ENCODE data around the gene BTBD2. TPM values are rescaled to one million over a fixed set of nuclear protein-coding genes. Genes with fewer than 3 reads are reported as not detected.
A peak's percentile ranks its signal among the peaks of the same experiment; 100 is the strongest.
"Not testable (repeated sequence)": the region's sequence is repeated elsewhere in the genome, so short reads cannot be mapped to it uniquely, and the experiment has no call there.

BTBD2 gene
- total RNA-seq, 1 donor from 2014 or later: 118 TPM

- Mint-ChIP-seq H3K9me3 (no peaks in the 10 kb centered on the region), H3K4me3 (no peak overlapping the region), H3K4me1 (peaks cover 10% of the 10 kb centered on the region), H3K27ac (no peak overlapping the region), H3K27me3 (ENCODE audit: low read depth) (no peaks in the 10 kb centered on the region), H3K36me3 (peaks cover 4% of the 10 kb centered on the region)
- TF ChIP-seq CTCF (IDR thresholded peaks at IDR 0.05; ENCODE audit: unreplicated experiment): no peak
- DNase-seq (ENCODE audit: low spot score in 2 of 2, unreplicated experiment in 2 of 2): no peak
Measured at GRCh38 chr19:2038284-2039088, 23.0 kb upstream of the BTBD2 start.

- no peaks in the 10 kb centered on the region for H3K27me3 Mint-ChIP-seq (ENCODE audit: low read depth)
- H3K36me3 Mint-ChIP-seq: peaks cover 4% of the 10 kb centered on the region
- no peak for DNase-seq (ENCODE audit: low spot score in 2 of 2, unreplicated experiment in 2 of 2)
- TF ChIP-seq CTCF (IDR thresholded peaks at IDR 0.05; ENCODE audit: unreplicated experiment): no peak
- H3K27ac Mint-ChIP-seq: peak overlapping the region; percentile 69
- no peaks in the 10 kb centered on the region for H3K9me3 Mint-ChIP-seq
- no peak overlapping the region for H3K4me3 Mint-ChIP-seq
- H3K4me1 Mint-ChIP-seq: peaks cover 9% of the 10 kb centered on the region
Measured at GRCh38 chr19:2037651-2038255, 22.2 kb upstream of the BTBD2 start.

GRCh38 chr19:2036424-2036823 lies 20.9 kb upstream of the BTBD2 start:
- peaks cover 4% of the 10 kb centered on the region for H3K36me3 Mint-ChIP-seq
- no peak overlapping the region for H3K4me3 Mint-ChIP-seq
- no peaks in the 10 kb centered on the region for H3K9me3 Mint-ChIP-seq
- no peak for TF ChIP-seq CTCF (IDR thresholded peaks at IDR 0.05; ENCODE audit: unreplicated experiment)
- no peaks in the 10 kb centered on the region for H3K27me3 Mint-ChIP-seq (ENCODE audit: low read depth)
- no peak overlapping the region for H3K27ac Mint-ChIP-seq
- no peak for DNase-seq (ENCODE audit: low spot score in 2 of 2, unreplicated experiment in 2 of 2)
- peaks cover 15% of the 10 kb centered on the region for H3K4me1 Mint-ChIP-seq

- no peaks in the 10 kb centered on the region for H3K27me3 Mint-ChIP-seq (ENCODE audit: low read depth)
- no peak overlapping the region for H3K27ac Mint-ChIP-seq
- H3K9me3 Mint-ChIP-seq: no peaks in the 10 kb centered on the region
- peaks cover 14% of the 10 kb centered on the region for H3K4me1 Mint-ChIP-seq
- no peak for DNase-seq (ENCODE audit: low spot score in 2 of 2, unreplicated experiment in 2 of 2)
- TF ChIP-seq CTCF (IDR thresholded peaks at IDR 0.05; ENCODE audit: unreplicated experiment): no peak
- H3K4me3 Mint-ChIP-seq: no peak overlapping the region
- peaks cover 4% of the 10 kb centered on the region for H3K36me3 Mint-ChIP-seq
Measured at GRCh38 chr19:2035590-2035991, 20.1 kb upstream of the BTBD2 start.

- Mint-ChIP-seq H3K27me3 (ENCODE audit: low read depth) (no peaks in the 10 kb centered on the region), H3K9me3 (no peaks in the 10 kb centered on the region), H3K4me3 (no peak overlapping the region), H3K4me1 (peaks cover 14% of the 10 kb centered on the region), H3K36me3 (peaks cover 4% of the 10 kb centered on the region), H3K27ac (no peak overlapping the region)
- no peak for TF ChIP-seq CTCF (IDR thresholded peaks at IDR 0.05; ENCODE audit: unreplicated experiment)
- no peak for DNase-seq (ENCODE audit: low spot score in 2 of 2, unreplicated experiment in 2 of 2)
Measured at GRCh38 chr19:2034729-2035589, 19.4 kb upstream of the BTBD2 start.

GRCh38 chr19:2034253-2034652 lies 18.7 kb upstream of the BTBD2 start:
- H3K27ac Mint-ChIP-seq; H3K27me3 Mint-ChIP-seq (ENCODE audit: low read depth); H3K4me3 Mint-ChIP-seq; DNase-seq (ENCODE audit: low spot score in 2 of 2, unreplicated experiment in 2 of 2); H3K9me3 Mint-ChIP-seq; H3K36me3 Mint-ChIP-seq: not testable (repeated sequence)
- H3K4me1 Mint-ChIP-seq: peaks cover 14% of the 10 kb centered on the region
